Frontal cortex (tissue), 4 donors: ENCODE results near the gene PARM1. TPM values are rescaled to one million over a fixed set of nuclear protein-coding genes. Genes with fewer than 3 reads are reported as not detected.

Source experiments
- DNase-seq, 2 donors: peaks; one replicate each; pipeline ENCODE4 v3.0.0; 2012; ENCODE audit warnings: low spot score in 2 of 2
- FAIRE-seq: peaks from 2 replicates; lab custom pipeline; 2012; peaks lifted over from hg19 to GRCh38; lab: Jason Lieb, UNC
- total RNA-seq: library from RNA; depleted of rRNA; stranded (reverse); fragments of >200 nt; gene quantifications from one replicate; pipeline ENCODE4 v1.2.3, GENCODE V29; 2014
- donor health status: control.
- donor health status: control.
- donor health status: control.

The PARM1 gene, protein sequence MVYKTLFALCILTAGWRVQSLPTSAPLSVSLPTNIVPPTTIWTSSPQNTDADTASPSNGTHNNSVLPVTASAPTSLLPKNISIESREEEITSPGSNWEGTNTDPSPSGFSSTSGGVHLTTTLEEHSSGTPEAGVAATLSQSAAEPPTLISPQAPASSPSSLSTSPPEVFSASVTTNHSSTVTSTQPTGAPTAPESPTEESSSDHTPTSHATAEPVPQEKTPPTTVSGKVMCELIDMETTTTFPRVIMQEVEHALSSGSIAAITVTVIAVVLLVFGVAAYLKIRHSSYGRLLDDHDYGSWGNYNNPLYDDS
- total RNA-seq: 7.3 TPM

DNA sequence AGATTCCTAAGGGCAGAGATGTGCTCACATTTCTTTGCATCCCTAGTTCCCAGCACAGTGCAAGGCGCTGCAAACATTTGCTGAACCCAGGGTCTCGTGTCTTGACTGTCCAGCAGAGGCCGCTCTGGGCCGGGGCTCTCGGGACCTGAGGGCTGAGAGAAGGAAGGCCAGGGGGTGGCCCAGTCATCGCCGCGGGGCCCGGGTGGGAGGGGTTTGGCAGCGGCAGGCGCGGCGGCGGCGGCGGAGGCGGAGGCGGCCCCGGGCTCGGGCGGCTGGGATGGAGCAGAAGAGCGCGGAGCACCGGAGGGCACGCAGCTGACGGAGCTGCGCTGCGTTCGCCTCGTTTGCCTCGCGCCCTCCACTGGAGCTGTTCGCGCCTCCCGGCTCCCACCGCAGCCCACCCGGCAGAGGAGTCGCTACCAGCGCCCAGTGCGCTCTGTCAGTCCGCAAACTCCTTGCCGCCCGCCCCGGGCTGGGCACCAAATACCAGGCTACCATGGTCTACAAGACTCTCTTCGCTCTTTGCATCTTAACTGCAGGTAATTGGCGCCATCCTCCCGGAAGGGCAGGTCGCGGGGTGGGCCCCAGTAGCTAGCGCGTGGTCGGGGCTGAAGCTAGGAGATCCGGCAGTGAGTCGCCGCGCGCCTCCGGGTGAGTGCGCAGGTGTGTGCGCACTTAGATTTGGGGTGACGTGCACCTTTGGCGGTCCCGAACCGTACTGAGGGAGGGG lies at the start of gene PARM1:
PARM1 (plus strand) TSS at position 285 of the 730 bp plus-strand sequence; CDS start at position 497, 212 bp downstream.
- FAIRE-seq: no peak
- DNase-seq: peak; percentile 73 to 74

DNA sequence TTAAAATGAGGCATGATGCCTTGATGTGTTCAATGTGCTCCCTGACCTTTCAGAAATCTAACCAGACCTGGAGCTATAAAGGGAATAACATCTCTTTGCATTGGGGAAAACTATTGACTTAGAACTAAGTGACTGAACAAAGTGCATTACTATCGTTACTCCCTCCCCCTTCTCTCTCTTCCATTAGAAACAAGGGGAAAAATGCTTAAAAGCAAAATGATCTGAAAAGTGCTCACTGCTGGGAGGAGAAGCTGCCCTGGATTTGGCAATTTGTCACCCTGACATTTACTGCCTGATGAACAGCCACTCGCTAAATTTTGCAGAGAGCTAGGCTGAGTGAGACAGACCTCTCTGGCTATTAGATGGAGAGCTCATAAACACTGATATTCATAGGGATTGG lies 48.6 kb upstream of the PARM1 start:
- DNase-seq (no peak), FAIRE-seq (no peak)

DNA sequence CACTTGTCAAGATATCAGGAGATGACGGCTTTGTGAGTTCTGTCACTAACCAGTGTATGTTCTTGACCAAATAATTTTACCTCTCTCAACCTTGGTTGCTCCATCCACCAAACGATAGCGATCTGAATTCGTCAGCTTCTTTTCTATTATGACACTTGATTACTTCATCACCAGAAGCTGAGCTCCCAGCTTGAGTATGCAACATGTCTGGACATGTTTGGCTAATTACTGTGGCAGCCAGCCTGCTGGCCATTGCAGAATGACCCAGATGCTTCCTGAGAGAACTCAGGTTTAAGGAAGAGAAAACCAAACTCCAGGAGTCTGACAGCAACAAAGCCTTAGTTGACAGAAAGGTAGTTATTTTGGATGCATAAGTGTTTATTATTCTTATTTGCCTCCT lies 46.4 kb upstream of the PARM1 start:
- FAIRE-seq: no peak

DNA sequence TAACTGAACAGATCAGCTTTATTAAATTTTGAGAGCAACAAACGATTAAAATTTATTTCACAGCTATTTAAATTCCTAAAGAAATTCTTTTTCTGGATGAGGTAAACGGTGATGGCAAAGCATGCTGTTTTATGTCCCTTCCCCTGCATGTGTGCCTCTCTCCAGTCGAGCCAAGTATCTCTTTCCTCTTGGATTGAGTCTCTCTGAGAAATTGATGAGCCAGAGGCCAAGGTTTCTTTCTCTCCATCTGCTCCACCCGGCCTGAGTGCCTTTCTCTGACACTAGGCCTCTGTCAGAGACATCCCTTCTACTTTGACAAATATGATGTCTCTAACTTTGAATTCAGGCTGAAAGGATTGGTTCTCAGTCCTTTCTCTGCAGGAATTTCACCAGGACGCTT lies 42.6 kb upstream of the PARM1 start:
- FAIRE-seq (no peak), DNase-seq (no peak)

More for the DNA sequence above, 46.4 kb upstream of the PARM1 start:
- DNase-seq: no peak

DNA sequence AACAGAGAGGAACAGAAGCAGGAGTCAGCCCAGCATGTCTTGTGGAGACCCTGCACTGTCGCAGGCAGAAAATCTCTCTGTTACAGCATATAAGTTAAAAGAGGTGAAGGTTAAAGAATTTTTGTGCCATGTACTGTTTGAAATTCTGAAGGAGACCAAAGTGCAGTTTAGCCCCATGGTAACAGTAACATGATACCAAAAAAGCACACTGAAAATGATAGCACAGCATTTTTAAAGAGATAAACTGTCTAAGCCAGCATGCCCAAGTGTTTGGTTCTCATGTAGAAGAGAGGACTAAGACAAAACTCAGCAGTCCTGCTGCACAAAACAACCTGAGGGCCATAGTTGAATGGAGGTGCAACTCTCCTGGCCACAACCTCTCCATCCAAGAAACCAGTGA lies 41.9 kb upstream of the PARM1 start:
- no peak for FAIRE-seq
- DNase-seq: no peak

DNA sequence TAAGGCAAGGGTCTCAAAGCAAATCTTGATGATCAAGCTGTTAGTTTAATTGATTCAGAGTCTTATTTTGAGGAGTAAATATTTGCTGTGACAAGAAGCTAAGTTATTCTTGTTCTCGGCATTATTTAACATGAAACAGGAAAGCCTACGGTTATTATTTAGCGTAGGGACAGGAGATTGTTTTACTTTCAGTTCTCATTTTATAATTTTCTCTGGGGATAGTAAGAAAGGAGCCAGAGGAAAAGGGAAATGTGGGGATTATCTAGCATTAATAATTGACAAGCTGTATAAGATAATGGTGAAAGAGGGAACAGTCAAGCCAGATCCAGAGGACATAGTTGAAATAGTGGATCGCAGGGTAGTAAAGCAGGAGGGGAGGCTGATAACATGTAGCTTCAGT lies 39.7 kb upstream of the PARM1 start:
- DNase-seq: no peak
- no peak for FAIRE-seq

DNA sequence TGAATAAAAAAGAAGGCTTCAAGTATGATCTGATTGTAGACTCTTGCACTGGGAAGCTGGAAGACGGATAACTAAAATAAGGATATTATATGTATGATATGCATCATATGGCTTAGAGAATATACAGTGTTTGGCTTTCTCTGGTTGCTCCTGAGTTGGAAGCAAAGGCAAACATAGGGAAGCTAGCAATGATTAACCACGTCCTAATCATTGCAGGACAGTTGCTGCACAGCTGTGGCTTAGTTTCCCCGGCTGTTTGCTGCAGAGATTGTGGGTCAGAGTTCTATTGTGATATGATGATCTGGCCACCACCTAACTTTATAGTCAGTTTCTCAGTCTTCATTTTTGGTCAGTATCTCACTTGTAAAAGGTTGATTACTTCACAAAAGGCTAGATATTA lies 36.3 kb upstream of the PARM1 start:
- FAIRE-seq (no peak), DNase-seq (no peak)

DNA sequence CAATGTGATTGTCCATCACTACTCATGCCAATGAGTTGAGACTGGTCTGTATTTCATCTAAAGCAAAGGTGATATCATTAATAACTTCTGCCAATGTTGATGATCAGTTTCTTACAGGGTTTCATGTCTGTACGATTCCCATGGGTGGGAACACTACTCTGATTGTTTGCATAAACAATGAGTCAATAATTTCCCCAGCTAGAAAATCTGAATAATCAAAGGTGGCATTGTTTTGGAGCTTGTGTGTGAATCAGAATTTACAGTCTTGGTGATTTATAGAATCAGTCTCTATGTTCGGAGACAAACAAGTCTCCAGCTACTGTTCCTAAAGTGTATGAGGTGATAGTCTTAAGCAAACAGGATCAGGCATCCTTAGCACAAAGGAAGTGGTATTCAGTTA lies 35.5 kb upstream of the PARM1 start:
- FAIRE-seq (no peak), DNase-seq (no peak)

DNA sequence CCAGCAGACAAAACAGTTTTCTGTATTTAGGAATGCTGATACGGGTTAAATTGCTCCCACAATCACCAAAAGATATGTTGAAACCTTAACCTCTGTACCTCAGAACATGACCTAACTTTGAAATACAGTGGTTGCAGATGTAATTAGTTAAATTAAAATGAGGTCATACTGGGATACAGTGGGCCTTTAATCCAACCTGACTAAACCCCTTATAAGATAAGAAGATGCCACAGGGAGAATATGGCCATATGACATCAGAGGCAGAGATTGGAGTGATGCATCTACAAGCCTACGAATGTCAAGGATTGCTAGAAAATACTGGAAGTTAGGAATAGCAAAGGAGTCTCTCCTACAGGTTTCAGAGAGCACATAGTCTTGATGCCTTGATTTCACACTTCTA lies 32.1 kb upstream of the PARM1 start:
- FAIRE-seq (no peak), DNase-seq (no peak)

DNA sequence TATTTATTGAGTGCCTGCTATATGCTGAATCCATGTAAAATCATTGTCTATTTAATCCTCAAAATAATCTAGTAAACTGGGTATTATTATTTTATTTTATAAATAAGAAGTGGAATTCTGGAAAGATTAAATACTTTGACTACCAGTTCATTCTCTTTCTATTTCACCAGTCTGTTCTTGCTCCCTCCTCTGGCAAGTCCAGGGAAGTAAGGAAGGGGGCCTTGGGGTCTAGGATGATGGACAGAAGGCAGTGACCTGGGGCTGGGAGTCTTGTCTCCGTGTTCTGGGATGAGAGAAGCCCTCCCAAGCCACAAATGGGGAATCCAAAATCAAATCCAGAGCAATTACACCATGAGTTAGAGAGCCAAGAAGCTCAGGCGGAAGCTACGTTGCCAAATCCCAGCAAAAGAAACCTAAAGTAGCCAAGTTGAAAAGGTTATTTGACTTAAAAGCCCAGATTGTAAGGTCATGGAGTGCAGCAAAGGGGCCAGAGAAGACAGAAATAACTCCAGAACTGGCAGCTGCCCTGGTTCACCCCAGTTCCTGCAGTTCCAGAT lies 28.3 kb upstream of the PARM1 start:
- no peak for DNase-seq
- FAIRE-seq: no peak

DNA sequence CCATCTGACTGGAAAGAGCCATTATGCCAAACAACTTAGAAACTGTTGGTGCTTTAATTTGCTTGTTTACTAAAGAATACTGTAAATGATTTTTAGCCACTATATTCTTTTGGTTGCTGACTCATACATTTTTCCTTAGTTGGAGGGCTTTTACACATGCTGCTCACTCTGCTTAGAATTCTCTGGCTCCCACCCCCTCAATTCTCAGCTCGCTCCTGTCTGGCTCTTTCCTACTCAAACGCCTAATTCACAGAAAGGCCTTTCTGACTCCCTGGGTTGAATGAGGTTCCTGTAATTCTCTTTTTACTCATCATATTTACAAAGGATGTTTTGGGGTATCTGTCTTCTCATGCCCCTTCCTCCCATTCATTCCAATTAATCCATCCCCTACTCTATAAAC lies 26.1 kb upstream of the PARM1 start:
- FAIRE-seq: no peak
- DNase-seq: no peak

DNA sequence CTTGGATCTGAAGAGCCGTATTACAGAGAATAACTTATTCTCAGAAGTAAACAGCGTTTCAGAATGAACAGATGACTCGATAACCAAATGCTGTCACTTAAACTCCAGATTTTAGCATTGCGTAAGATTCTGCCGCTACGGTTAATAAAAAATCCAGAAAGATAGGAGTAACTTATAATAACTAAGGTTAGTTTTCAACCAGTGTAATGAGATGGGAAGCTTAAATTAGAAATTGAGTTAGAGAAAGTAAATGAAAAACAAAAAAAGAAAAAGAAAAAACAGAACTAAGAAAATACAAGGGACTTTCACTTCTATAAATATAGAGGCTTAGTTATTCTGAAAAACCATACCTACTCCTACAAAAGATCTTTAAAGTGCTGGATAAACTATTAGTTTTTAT lies 13.1 kb upstream of the PARM1 start:
- DNase-seq: no peak
- FAIRE-seq: no peak

DNA sequence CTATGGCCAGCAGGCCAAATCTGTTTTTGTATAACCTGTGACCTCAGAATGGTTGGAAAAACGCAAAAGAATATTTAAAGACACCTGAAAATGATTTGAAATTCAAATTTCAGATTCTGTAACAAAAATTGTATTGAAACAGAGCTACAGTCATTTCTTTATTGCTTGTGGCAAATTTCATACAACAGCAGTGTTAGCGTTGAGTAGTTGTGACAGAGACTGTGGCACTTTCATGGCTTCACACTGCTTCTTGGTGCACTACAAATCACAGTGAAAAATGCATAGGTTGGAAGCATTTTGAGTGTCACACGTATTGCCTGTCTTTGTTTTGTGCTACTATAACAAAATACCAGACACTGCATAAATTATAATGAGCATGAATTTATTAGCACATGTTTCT lies 12.2 kb upstream of the PARM1 start:
- FAIRE-seq (no peak), DNase-seq (no peak)

DNA sequence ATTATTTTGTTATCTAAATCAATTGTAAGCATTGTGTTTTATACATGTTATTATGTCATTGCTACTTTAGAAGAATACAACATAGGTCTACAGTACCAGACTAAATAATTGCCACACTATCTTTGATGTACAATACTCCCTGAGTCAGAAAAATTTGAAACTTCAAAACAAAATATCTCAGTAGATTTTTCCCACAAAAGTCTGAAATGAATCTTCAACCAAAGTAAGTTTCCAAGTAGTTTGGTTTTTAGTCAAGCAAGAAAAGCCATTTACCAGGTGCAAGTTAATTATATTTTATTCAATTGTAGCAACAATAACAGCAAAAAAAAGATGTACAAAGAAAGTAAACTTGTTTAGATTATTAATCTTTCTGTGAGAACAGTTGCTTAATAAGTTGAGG lies 11.4 kb upstream of the PARM1 start:
- DNase-seq (no peak), FAIRE-seq (no peak)

DNA sequence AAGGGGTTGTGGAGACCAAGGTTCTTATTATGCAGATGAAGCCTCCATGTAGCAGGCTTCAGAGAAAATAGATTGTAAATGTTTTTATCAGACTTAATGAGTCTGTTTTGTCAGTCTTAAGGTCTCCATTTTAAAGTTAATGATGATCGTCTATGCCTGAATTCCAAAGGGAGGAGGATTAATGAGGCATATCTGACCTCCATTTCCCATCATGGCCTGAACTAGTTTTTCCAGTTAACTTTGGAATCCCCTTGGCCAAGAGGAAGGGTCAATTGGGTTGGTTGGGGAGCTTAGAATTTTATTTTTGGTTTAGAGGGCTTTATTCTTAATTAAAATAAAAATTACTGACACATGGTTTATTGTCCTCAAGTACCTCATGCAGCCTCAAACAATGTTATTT lies 6.9 kb upstream of the PARM1 start:
- FAIRE-seq (no peak), DNase-seq (no peak)

DNA sequence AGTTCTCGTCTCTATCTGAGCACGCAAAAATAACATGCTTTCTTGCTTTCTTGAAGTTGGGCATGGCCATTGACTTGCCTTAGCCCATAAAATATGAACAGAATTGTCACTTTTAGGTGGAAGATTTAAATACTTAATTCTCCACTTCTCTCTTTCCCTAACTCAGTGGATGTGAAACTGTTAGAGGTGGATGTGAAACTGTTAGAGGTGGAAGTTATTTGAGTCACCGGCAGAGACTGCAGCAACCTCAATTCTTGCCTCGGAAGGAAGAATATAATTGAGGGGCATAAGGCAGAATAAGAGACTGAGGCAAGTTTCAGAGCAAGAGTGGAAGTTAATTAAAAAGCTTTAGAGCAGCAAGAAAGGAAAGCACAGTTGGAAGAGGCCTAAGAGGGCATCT lies 2.8 kb upstream of the PARM1 start:
- DNase-seq (no peak), FAIRE-seq (no peak)

DNA sequence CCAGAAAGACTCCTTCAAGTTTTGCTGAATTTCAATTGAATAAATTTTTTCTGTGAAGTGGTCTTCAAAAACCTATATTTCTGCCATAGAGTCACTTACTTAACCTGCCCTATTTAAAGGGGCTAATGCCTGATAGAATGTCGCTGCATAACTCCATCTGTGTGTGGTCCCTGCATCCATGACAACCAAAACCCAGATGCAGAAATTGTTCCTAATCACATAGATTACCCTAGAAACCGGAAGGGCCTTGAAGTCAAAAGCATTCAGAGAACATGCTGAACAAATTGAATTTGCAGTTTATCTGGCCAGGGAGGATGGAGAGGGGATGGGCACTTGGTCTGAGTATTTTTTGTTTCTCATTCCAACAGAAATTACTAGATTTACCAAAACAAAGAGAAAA lies 1.5 kb upstream of the PARM1 start:
- no peak for DNase-seq
- no peak for FAIRE-seq

DNA sequence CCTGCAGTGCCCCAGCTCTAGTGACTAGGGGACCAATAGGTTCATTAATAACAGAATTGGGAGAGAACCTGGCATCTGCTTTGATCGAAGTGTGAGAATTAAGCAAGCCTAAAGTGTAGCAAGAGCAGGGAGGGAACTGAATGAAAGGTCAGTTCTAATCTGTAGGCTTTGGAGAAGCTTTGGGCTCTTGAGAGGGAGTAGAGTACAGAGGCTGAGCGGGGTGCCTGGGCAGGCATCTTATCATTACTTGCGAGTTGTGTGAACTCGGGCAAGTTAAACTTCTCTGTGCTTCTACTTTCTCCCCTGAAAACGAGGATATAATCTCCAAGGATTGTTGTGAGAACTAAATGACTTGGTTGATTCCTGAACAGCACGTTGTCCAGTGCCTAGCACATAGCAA lies 906 bp upstream of the PARM1 start:
- DNase-seq (no peak), FAIRE-seq (no peak)

DNA sequence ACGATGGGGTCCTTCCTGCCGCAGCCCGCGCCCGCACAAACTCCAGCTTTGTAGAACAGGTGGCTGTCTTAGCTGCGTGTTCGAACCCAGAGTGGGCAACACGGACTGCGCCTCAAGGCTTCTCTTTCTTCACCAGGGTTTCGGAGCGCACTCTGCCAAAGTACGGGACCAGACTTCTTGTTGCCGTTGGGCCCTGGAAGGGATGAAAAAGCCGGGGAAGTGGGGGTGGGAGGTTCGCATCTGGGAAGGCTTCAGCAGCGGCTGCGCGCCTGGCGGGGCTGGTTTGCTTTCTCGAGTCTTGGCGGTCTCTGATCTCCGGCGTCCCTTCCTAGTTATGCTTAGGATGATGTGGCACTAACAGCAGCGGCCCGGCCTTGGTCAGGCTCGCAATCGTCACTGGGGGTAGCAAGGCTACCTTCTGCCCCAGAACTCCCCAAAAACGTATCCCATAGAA lies 673 bp downstream of the PARM1 start:
- FAIRE-seq: no peak
- no peak for DNase-seq

DNA sequence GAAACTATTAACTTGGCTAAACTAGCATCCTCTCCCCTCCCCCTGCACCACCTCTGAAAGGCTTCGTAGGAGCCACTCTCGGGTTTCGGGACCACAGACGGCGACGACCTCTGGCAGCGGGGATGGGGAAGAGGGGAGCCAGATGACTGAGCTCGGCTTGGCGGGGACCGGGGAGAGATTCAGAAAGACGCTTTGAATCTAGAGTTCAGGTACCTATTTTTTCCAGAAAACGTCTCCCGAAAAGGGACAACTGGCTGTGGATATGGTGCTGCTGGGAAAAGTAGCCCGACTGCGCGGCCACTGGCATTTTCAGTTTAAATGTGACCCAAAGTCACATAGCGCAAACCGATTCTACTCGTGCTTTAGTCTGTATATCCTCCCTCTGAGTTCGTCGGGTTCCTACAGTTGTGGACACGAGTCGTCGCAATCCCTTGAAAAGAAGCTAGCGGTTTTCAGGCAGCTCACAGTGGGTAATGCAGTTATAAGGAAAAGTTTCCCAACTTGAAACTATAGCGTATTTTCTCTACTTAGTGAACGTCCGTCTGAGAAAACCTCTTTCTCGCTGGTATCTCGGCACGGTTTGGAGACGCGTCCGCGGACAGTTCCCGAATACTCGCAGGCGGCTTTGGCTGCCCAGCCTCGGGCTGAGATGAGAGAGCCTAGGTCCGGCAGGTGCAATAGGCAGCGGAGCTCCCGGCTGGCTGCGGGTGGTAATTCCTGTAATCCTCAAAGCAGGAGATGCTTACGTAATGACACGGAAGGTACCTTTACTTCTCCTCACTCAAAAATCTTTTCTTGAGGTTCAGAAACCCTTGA lies 1.3 kb downstream of the PARM1 start:
- FAIRE-seq (no peak), DNase-seq (no peak)

DNA sequence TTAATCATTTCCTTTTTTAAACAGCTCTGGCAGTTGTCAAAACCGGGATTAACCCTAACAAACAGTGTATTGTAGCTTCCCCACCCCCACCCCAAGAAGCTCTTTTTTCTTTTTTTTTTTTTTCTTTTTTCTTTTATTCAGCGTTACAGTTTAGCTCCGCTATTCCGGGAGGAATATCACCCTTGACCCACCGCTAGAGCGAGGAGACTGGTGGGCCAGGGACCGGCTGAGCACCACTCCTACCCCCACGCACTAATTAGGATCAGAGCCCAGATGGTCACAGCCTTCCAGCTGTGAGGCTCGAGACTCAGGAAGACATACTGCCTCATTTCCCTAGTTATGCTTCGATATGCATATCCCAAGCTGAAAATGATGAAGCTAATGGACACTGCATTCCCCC lies 2.0 kb downstream of the PARM1 start:
- DNase-seq (no peak), FAIRE-seq (no peak)
